Activated CD4-positive, alpha-beta T cell treated with anti-CD3 and anti-CD28 coated beads for 1 hour (primary cell): Measurements from ENCODE around the gene PTPRN2.
A peak's percentile ranks its signal among the peaks of the same experiment; 100 is the strongest.
"Not testable (repeated sequence)": the region's sequence is repeated elsewhere in the genome, so short reads cannot be mapped to it uniquely, and the experiment has no call there.

Source experiments
- DNase-seq: peaks from one replicate; pipeline ENCODE4 v3.0.0-alpha.2; 2020

PTPRN2 gene

DNA sequence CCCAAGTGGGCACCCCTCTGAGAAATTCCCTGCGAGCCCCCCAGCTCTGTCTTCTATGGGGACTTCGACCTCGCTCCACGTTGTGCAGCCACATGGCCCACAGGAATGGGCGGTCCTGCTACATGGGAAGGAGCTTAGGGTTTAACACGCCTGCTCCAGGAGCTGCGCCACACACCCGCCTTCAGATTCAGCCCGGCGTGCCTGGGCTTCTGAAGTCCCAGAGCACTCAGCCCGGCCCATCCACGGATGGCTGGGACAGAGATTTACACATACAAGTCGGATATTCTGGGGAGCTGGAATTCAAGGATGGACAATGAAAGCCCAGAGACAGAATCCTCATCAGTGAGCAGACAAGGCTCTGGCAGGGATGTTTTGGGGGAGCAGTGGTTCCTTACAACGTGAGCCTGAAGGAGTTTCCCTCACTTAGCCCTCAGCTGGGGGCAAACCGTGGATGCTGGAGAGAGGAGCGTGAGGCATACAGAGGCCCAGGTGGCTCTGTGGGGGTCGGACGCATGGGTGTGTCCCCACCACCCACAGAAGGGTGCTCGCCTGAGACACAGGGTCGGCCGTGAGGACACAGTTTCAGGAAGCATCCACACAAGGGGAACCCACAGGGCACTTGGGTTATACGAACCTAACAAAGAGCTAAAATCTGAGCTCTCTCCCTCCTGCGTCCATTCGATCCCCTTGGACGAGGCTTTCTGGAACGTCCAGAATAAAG is 877.9 kb downstream of the PTPRN2 start:
- DNase-seq: no peak

DNA sequence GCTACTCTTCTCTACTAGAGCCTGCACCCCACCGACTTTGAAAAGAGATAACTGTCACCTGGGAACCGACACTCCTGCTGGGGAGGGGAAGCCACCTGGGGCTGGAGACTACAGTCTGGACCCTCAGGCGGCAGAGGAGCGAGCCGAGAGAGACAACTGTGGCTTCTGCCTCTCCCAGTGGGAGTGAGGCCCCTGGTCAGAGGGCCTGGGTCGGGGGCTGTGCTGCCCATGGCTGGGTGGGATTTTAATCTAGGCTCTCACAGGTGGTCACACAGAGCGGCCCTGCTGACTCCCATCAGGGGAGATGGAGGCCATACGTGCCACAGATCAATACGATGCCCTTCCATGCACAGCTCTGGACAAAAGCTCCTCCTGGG is 878.7 kb downstream of the PTPRN2 start:
- DNase-seq: no peak

GRCh38 chr7:157707983-157708918 is 879.4 kb downstream of the PTPRN2 start:
- no peak for DNase-seq

DNA sequence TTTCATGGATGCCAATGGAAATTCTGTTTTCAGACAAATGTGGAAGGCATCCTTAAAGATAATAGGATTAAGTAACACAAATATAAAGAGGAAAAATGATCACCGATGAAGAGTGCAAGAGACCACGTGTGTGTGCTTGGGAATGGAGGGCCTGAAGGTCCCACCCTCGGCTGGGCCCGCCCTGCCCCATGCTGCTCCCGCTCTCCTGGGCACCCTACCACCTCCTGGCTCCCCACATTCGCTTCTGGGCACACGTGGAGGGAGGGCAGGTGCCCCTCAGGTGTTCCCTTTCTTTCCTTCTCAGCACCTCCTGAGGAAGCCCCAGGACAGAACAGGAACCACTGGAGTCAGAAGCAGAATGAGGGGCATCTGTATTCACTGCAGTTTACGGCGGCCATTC is 883.3 kb downstream of the PTPRN2 start:
- DNase-seq: no peak

GRCh38 chr7:157703534-157704195 is 884.0 kb downstream of the PTPRN2 start:
- DNase-seq: no peak

GRCh38 chr7:157703131-157703530 is 884.5 kb downstream of the PTPRN2 start:
- no peak for DNase-seq

GRCh38 chr7:157702311-157703023 is 885.2 kb downstream of the PTPRN2 start:
- DNase-seq: no peak

- not testable (repeated sequence) for DNase-seq
These were observed 886.0 kb downstream of the PTPRN2 start for GRCh38 chr7:157701395-157702180.

DNA sequence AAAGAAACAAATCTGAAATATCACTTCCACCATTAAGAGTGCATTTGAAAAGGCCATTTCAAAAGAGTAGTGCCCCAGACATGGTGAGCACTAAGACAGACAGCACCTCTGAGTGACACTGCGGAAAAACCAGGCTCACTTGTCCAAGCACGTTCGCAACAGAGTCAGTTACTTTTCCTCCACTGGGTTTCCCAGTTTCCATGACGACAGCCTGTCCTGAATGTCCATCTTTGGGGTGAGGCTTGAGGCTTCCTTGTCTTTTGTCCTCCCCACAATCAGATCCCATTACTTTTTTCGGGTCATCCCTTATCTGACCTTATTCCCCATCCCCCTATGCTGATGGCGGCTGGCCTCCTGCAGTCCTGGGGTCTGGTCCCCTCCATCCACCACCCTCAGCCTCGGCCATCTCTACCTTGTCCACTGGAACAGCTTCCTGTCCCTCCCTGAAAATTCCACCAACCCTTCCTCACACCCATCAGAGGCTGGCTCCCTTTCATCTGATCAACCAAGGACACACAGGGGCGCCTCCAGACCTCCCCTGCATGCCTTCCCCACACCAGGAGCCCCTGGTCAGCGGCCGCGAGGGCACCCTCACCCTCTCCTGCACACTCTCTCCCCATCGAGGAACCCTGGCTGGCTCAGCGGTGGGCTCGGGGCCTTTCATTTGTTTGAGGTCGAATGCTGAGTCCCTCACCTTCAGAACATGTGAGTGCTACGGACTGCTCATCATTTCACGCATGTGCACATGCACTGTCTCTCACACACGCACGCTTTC is 887.2 kb downstream of the PTPRN2 start:
- DNase-seq: peak; percentile 5

- DNase-seq: peak; percentile 1
These were observed 888.1 kb downstream of the PTPRN2 start for GRCh38 chr7:157699357-157700013.

DNA sequence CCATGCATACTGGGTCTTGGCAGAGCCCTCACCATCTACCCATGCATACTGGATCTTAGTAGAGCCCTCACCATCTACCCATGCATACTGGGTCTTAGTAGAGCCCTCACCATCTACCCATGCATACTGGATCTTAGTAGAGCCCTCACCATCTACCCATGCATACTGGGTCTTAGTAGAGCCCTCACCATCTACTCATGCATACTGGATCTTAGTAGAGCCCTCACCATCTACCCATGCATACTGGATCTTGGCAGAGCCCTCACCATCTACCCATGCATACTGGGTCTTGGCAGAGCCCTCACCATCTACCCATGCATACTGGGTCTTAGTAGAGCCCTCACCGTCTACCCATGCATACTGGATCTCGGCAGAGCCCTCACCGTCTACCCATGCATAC is 890.3 kb downstream of the PTPRN2 start:
- DNase-seq: not testable (repeated sequence)

GRCh38 chr7:157695609-157696008 is 892.0 kb downstream of the PTPRN2 start:
- DNase-seq: not testable (repeated sequence)

DNA sequence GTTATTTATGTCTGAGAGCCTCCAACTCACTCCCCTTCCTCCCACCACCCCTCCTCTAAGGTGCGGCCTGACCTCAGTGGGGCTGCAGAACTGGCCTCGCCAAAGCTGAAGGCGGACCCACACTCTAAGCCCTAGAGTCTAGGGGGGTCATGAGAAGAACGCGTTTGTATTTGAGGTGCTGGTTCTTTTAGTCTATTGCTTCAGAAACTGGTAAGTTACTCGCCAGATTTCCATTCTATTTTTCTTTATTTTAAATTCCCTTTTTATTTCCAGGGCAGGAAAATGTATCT is 893.3 kb downstream of the PTPRN2 start:
- no peak for DNase-seq

- no peak for DNase-seq
These were observed 893.9 kb downstream of the PTPRN2 start for GRCh38 chr7:157693521-157694375.

DNA sequence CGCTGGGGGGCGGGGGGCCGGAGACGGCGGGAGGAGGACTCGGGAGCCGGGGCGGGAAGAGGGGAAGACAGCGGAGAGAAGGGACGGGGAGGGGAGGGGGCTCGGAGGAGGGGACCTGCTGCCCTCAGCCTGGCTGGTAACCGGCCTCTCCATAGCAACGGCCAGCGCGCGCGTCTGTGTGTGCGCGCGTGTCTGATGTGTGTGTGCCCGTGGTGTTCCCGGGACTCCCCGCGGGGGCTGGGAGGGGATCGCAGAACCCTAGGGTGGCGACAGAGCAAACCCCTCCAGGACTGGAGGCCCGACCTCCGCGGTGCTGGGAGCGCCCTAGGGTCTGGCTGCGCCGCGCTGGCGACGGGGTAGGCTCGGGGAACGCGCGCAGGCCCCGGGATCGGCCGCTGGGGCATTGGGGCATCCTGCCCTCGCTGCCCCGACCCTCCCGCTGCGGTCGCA is 894.5 kb downstream of the PTPRN2 start:
- no peak for DNase-seq

GRCh38 chr7:157692460-157693011 is 895.1 kb downstream of the PTPRN2 start:
- no peak for DNase-seq

- peak; percentile 1 for DNase-seq
These were observed 895.8 kb downstream of the PTPRN2 start for GRCh38 chr7:157691586-157692459.

DNA sequence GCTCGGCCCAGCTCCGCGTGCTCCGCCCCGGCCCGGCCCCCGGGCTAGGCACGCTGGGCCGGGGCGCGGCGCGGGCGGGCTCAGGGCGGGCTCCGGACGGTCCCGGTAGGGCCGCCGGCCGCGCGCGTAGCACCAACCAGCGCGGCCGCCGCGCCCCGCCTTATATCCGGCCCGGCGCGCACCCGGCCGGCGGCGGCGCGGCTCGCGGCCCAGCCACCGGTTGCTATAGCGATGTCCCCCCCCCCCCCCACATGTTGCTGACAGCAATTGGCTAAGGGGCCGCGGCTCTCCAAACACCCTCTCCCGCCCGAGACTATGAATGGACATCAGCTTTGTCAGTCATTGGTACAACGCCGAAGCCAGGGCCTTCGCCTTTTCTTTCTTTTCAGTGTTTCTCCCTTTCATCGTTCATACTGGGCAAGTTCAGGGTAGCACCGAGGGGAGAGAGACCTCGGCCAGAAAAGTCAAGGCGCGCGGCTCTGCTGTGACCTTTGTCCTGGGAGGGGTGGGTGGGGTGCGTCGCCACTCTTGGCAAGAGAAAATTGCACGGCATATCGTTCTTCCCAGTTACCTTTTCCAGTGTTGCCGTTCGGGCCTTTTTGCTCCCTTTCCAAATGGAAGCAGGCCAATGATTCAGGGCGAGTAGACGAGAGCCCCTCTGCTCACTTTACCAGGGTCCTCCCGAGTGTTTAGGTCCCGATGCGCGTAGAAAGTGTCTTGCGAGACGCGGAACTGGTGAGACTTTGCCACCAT is 896.6 kb downstream of the PTPRN2 start:
- DNase-seq: no peak
